Effector memory CD8-positive, alpha-beta T cell (primary cell): Measurements from ENCODE around the gene CPED1.
"Not testable (repeated sequence)": the region's sequence is repeated elsewhere in the genome, so short reads cannot be mapped to it uniquely, and the experiment has no call there.

Experiments
- ATAC-seq: fragments of 150-1000 bp; cut with Tn5 transposase; replicated peaks from 2 replicates; pipeline ENCODE4 v1.10.0; 2021; ENCODE audit warnings: mild to moderate bottlenecking, moderate library complexity
- DNase-seq, 3 experiments: peaks; one replicate each; pipeline ENCODE4 v3.0.0; 2021
- H3K27ac Mint-ChIP-seq, 2 donors: one replicate each; pipeline ENCODE4 v1.8.0; 2022; ENCODE audit warnings: mild to moderate bottlenecking in 2 of 2, mixed read lengths in 2 of 2, moderate library complexity in 2 of 2
- H3K27me3 Mint-ChIP-seq, 2 donors: one replicate each; pipeline ENCODE4 v1.8.0; 2022; ENCODE audit warnings: mixed read lengths in 2 of 2
- H3K36me3 Mint-ChIP-seq: one replicate; pipeline ENCODE4 v1.8.0; 2022; ENCODE audit warnings: mild to moderate bottlenecking, moderate library complexity, mixed read lengths; ENCODE audit not compliant: insufficient read depth
- H3K4me1 Mint-ChIP-seq, 2 donors: one replicate each; pipeline ENCODE4 v1.8.0; 2022; ENCODE audit warnings: low read depth in 2 of 2, mixed read lengths in 2 of 2
- H3K4me3 Mint-ChIP-seq, 2 donors: one replicate each; pipeline ENCODE4 v1.8.0; 2022; ENCODE audit warnings: mild to moderate bottlenecking in 2 of 2, mixed read lengths in 2 of 2, moderate library complexity in 2 of 2
- H3K9me3 Mint-ChIP-seq, 2 donors: one replicate each; pipeline ENCODE4 v1.8.0; 2022; ENCODE audit warnings: mixed read lengths in 2 of 2

The CPED1 gene

GRCh38 chr7:121049028-121049791 is 60.7 kb downstream of the CPED1 start:
- no peak for DNase-seq

GRCh38 chr7:121049897-121050296 is 61.4 kb downstream of the CPED1 start:
- peaks cover 19 to 22% of the 10 kb centered on the region in 2 donors for H3K27me3 Mint-ChIP-seq
- no peaks in the 10 kb centered on the region for H3K4me1 Mint-ChIP-seq
- no peaks in the 10 kb centered on the region for H3K9me3 Mint-ChIP-seq

More at GRCh38 chr7:121049028-121049791, 60.7 kb downstream of the CPED1 start:
- H3K4me1 Mint-ChIP-seq, result no peaks in the 10 kb centered on the region
- no peak overlapping the region for H3K4me3 Mint-ChIP-seq
- H3K36me3 Mint-ChIP-seq, result no peaks in the 10 kb centered on the region
- H3K27ac Mint-ChIP-seq, result no peak overlapping the region
- H3K9me3 Mint-ChIP-seq, result no peaks in the 10 kb centered on the region
- H3K27me3 Mint-ChIP-seq, result peaks cover 19 to 22% of the 10 kb centered on the region in 2 donors
- ATAC-seq, result no peak

GRCh38 chr7:121053219-121053618 is 64.7 kb downstream of the CPED1 start:
- H3K27ac Mint-ChIP-seq, result no peak overlapping the region
- peaks cover 13 to 22% of the 10 kb centered on the region in 2 donors for H3K27me3 Mint-ChIP-seq
- ATAC-seq (no peak), DNase-seq (no peak)
- no peaks in the 10 kb centered on the region for H3K36me3 Mint-ChIP-seq
- no peaks in the 10 kb centered on the region for H3K9me3 Mint-ChIP-seq
- no peaks in the 10 kb centered on the region for H3K4me1 Mint-ChIP-seq
- H3K4me3 Mint-ChIP-seq, result no peak overlapping the region

More at GRCh38 chr7:121049897-121050296, 61.4 kb downstream of the CPED1 start:
- ATAC-seq (no peak), DNase-seq (no peak)
- Mint-ChIP-seq H3K36me3 (no peaks in the 10 kb centered on the region), H3K27ac (no peak overlapping the region), H3K4me3 (no peak overlapping the region)

- no peaks in the 10 kb centered on the region for H3K36me3 Mint-ChIP-seq
- ATAC-seq (no peak), DNase-seq (no peak)
- no peak overlapping the region for H3K27ac Mint-ChIP-seq
- H3K4me3 Mint-ChIP-seq, result no peak overlapping the region
- H3K4me1 Mint-ChIP-seq, result no peaks in the 10 kb centered on the region
- peaks cover 6 to 7% of the 10 kb centered on the region in 2 donors for H3K27me3 Mint-ChIP-seq
- no peaks in the 10 kb centered on the region for H3K9me3 Mint-ChIP-seq
Observed at GRCh38 chr7:121054925-121055324, 66.4 kb downstream of the CPED1 start.

- ATAC-seq (no peak), DNase-seq (no peak)
- Mint-ChIP-seq H3K4me1 (no peaks in the 10 kb centered on the region), H3K27me3 (peaks cover 3 to 7% of the 10 kb centered on the region in 2 donors), H3K27ac (no peak overlapping the region), H3K9me3 (no peaks in the 10 kb centered on the region), H3K36me3 (no peaks in the 10 kb centered on the region), H3K4me3 (no peak overlapping the region)
Observed at GRCh38 chr7:121057878-121058277, 69.4 kb downstream of the CPED1 start.

DNA sequence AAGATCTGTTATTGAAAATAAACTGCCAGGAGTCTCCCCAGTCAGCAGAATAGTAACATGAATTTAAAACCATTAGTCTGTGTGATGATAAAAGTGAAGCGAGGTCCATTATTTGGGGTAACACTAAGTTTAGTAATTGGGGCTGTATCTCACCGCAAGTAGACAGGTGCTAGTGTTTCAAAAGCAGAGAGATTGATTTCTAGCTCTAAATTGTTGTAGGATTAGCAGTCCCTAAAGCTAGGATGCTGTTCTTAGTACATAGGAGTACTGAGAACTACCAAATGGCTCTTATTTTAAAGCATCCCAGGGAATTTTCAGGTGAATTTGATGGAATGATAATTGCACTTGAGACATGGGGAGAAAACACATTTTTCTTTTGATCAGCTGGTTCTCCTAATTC is 70.5 kb downstream of the CPED1 start:
- no peaks in the 10 kb centered on the region for H3K36me3 Mint-ChIP-seq
- peaks cover 4 to 7% of the 10 kb centered on the region in 2 donors for H3K27me3 Mint-ChIP-seq
- no peak for ATAC-seq
- no peak overlapping the region for H3K27ac Mint-ChIP-seq
- no peaks in the 10 kb centered on the region for H3K9me3 Mint-ChIP-seq
- H3K4me3 Mint-ChIP-seq, result no peak overlapping the region
- no peak for DNase-seq
- H3K4me1 Mint-ChIP-seq, result no peaks in the 10 kb centered on the region

GRCh38 chr7:121059979-121060509 is 71.5 kb downstream of the CPED1 start:
- not testable (repeated sequence) for ATAC-seq, H3K27me3 Mint-ChIP-seq, H3K27ac Mint-ChIP-seq, H3K36me3 Mint-ChIP-seq, H3K9me3 Mint-ChIP-seq, H3K4me3 Mint-ChIP-seq, H3K4me1 Mint-ChIP-seq, DNase-seq

- Mint-ChIP-seq H3K27ac (no peak overlapping the region), H3K4me1 (no peaks in the 10 kb centered on the region), H3K9me3 (no peaks in the 10 kb centered on the region), H3K36me3 (no peaks in the 10 kb centered on the region), H3K27me3 (peaks cover 4 to 7% of the 10 kb centered on the region in 2 donors), H3K4me3 (no peak overlapping the region)
- ATAC-seq (no peak), DNase-seq (no peak)
Observed at GRCh38 chr7:121061677-121062582, 73.4 kb downstream of the CPED1 start.

DNA sequence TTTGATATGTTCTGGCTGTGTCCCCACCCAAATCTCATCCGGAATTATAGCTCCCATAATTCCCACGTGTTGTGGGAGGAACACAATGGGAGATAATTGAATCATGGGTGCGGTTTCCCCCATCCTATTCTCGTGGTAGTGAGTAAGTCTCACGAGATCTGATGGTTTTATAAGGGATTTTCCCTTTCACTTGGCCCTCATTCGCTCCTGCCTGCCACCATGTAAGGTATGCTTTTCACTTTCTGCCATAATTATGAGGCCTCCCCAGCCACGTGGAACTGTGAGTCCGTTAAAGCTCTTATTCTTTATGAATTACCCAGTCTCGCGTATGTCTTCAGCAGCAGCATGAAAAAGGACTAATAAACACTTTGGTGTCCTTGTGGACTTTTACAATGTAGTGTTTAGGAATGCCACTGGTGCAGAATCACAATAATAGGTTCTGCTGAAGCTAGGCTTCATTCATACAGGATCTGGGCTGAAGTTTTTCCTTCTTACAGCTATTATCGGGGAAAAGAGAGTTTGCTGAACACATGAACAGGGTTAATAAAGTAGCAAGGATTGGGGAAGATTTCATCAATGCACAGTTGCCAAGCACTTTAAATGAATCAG is 74.3 kb downstream of the CPED1 start:
- H3K36me3 Mint-ChIP-seq, result no peaks in the 10 kb centered on the region
- H3K4me3 Mint-ChIP-seq, result no peak overlapping the region
- no peak for ATAC-seq
- DNase-seq, result no peak
- no peaks in the 10 kb centered on the region for H3K4me1 Mint-ChIP-seq
- H3K9me3 Mint-ChIP-seq, result no peaks in the 10 kb centered on the region
- no peak overlapping the region for H3K27ac Mint-ChIP-seq
- H3K27me3 Mint-ChIP-seq, result peaks cover 1 to 4% of the 10 kb centered on the region in 2 donors

DNA sequence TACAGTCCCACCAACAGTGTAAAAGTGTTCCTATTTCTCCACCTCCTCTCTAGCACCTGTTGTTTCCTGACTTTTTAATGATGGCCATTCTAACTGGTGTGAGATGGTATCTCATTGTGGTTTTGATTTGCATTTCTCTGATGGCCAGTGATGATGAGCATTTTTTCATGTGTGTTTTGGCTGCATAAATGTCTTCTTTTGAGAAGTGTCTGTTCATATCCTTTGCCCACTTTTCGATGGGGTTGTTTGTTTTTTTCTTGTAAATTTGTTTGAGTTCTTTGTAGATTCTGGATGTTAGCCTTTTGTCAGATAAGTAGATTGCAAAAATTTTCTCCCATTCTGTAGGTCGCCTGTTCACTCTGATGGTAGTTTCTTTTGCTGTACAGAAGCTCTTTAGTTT is 79.2 kb downstream of the CPED1 start:
- peaks cover 27 to 31% of the 10 kb centered on the region in 2 donors for H3K27me3 Mint-ChIP-seq
- not testable (repeated sequence) for H3K9me3 Mint-ChIP-seq, ATAC-seq, H3K4me1 Mint-ChIP-seq, DNase-seq, H3K36me3 Mint-ChIP-seq, H3K4me3 Mint-ChIP-seq, H3K27ac Mint-ChIP-seq

DNA sequence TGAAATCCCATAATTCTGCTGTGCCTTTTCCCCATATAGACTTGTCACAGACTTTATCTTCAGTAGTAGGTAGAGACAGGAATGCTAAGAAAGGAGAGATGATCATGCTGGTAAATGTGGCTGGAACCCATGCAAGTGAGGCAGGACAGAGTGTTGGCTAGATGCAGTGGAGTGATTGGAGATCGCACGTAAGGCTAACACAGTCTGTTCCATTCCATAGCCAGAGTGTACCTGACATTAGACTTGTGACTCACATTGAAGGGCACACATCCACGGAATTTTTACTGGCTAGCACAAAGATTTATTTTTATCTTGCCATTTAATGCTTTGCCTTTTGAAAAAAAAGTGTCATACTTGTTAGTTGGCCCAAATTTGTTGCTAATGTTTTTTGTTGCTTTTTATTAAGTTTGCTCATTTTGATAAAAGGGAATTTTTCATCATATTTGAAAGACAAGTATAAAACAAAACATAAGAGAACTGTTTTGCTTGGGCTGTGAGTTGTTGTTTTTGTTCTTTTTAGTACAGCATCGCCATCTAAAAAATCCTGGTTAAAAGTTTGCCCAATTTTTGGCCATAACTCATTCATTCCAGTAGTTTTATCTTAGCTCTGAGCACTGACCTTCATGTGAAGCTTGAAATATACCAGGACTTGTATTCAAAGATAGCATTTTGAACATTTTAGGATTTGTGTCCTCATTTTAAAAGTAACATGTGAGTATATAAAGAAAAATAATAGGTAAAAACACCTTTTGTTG is 81.0 kb downstream of the CPED1 start:
- Mint-ChIP-seq H3K4me3 (no peak overlapping the region), H3K9me3 (no peaks in the 10 kb centered on the region), H3K27ac (no peak overlapping the region), H3K27me3 (peaks cover 25 to 41% of the 10 kb centered on the region in 2 donors), H3K36me3 (no peaks in the 10 kb centered on the region), H3K4me1 (no peaks in the 10 kb centered on the region)
- ATAC-seq (no peak), DNase-seq (no peak)

DNA sequence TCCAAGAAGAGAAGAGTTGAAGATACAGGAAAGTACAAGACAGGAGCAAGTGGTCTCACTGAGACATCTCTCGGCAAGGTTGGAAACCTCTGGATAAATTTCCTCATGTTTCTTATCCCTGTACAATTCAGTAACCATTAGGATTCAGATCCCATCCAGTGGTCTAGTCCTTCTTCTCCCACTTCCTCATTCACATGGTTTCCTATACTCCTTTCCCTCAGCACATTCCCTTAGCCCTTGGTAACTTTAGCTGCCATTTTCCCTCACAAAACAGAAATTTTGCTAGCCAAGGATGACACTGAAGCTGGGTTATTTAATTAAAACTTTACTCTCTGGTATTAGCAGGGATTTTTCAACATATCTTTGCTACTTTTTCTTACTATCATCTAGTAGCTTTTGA is 82.6 kb downstream of the CPED1 start:
- no peak for DNase-seq
- peaks cover 33 to 43% of the 10 kb centered on the region in 2 donors for H3K27me3 Mint-ChIP-seq
- no peak overlapping the region for H3K27ac Mint-ChIP-seq
- H3K36me3 Mint-ChIP-seq, result no peaks in the 10 kb centered on the region
- H3K4me1 Mint-ChIP-seq, result no peaks in the 10 kb centered on the region
- no peaks in the 10 kb centered on the region for H3K9me3 Mint-ChIP-seq
- no peak overlapping the region for H3K4me3 Mint-ChIP-seq
- no peak for ATAC-seq

DNA sequence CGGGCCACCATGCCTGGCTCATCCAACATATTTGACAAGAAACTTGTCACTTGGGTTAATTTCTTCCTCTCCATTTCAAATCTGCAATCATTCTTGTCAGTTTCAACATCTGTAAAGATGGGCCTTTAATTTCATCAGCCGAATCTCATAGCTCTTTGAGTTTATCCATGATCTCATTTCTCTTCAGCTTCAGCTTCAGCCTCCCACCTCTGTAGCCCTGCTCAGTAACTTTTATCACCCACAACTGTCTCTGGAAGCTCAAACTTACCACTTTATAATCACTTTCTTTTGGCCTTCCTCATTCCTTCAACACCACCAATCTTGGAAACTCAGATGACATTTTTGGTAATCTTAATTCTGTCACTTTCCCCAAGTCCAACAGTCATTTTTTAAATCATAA is 83.2 kb downstream of the CPED1 start:
- no peak overlapping the region for H3K27ac Mint-ChIP-seq
- H3K36me3 Mint-ChIP-seq, result no peaks in the 10 kb centered on the region
- H3K4me1 Mint-ChIP-seq, result no peaks in the 10 kb centered on the region
- H3K4me3 Mint-ChIP-seq, result no peak overlapping the region
- H3K27me3 Mint-ChIP-seq, result peaks cover 38 to 48% of the 10 kb centered on the region in 2 donors
- no peak for DNase-seq
- ATAC-seq, result no peak
- H3K9me3 Mint-ChIP-seq, result no peaks in the 10 kb centered on the region
